ENCODE measurements around the gene IGIP.

The IGIP gene

GRCh38 chr5:140168371-140168770 lies 42.6 kb downstream of the IGIP start:
- no peak for DNase-seq

- no peak for DNase-seq
Measured at GRCh38 chr5:140169410-140169809, 43.7 kb downstream of the IGIP start.

- no peak for DNase-seq
Measured at GRCh38 chr5:140172483-140172882, 46.7 kb downstream of the IGIP start.

GRCh38 chr5:140174014-140174413 lies 48.3 kb downstream of the IGIP start:
- DNase-seq = no peak

GRCh38 chr5:140174465-140175366 lies 49.0 kb downstream of the IGIP start, which contains the start of gene CYSTM1:
Gene CYSTM1 (plus strand): TSS chr5:140175188. CDS start chr5:140194466, 19,278 bp downstream.
- DNase-seq = peak; percentile 87

GRCh38 chr5:140175367-140176030 lies 49.8 kb downstream of the IGIP start:
- peak; percentile 33 for DNase-seq

GRCh38 chr5:140176031-140176387 lies 50.3 kb downstream of the IGIP start:
- no peak for DNase-seq

GRCh38 chr5:140178086-140178410 lies 52.3 kb downstream of the IGIP start:
- DNase-seq = no peak

GRCh38 chr5:140178482-140179116 lies 52.9 kb downstream of the IGIP start:
- no peak for DNase-seq

Measured in NCI-H1105 treated with DMSO at 0.1 percent for 48 hours (cell line).